ENCODE data around the gene AKAP3.

The AKAP3 gene

DNA sequence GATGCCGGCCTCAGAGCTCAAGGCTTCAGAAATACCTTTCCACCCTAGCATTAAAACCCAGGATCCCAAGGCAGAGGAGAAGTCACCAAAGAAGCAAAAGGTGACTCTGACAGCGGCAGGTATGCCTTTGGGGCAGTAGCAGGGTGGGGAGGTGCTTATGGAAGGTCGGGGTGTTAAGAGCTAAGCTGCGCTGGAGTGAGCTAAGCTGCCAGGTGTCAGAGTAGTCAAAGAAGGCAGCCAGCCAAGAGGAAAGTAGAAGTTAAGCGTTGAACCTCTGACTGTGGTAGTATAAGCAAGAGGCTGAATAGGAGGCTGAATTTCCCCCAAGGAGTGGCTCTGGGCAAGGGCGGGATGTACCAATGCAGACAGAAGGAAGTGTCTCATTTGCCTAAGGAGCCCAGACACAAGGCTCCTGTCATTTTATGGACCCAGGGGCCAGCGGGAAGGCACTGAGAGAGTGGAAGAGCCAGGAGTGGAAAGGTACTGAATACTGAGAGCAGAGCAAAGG lies 57.6 kb downstream of the AKAP3 start:
- DNase-seq: no peak

- no peak for DNase-seq
These were observed 58.9 kb downstream of the AKAP3 start for GRCh38 chr12:4589941-4590340.

- DNase-seq: no peak
These were observed 59.9 kb downstream of the AKAP3 start for GRCh38 chr12:4588916-4589315.

GRCh38 chr12:4587108-4587507 lies 61.7 kb downstream of the AKAP3 start:
- DNase-seq: no peak

DNA sequence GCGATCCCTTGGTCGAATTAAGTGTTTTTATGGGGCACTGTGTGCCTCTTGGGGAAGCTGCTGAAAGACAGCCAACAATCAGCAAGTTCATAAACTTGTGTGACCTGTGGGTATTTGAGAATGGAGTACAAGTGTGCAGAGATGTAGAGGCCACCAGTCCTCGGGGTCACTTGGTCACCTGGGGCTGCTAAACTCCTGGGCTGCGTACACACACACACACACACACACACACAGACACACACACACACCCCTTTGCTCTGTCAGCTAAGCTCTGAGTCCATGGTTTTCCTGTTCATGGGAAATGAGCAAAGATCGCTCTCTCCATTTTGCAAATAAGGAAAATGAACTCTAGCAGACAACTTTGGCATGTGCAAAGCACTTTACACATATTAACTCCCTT lies 62.4 kb downstream of the AKAP3 start:
- no peak for DNase-seq

GRCh38 chr12:4584896-4585295 lies 64.0 kb downstream of the AKAP3 start:
- no peak for DNase-seq

DNA sequence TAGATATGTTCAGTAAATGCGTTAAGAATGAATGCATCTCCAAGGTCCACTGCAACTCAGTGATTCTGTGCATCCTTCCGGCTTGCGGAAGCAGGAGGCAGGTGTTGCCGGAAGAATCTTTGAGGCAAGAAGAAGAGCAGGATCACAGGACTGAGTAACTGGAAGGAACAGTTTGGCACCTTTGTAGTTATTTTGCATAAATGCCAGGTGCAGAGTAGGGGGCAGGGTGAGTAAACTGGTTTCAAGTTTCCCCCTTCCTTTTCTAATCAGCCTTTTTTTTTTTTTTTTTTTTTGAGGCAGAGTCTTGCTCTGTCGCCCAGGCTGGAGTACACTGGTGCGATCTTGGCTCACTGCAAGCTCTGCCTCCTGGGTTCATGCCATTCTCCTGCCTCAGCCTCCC lies 64.6 kb downstream of the AKAP3 start:
- DNase-seq: no peak

- DNase-seq: no peak
These were observed 68.6 kb downstream of the AKAP3 start for GRCh38 chr12:4580281-4580688.

- DNase-seq: peak; percentile 50
These were observed 69.3 kb downstream of the AKAP3 start for GRCh38 chr12:4579305-4580102.

- DNase-seq: no peak
These were observed 76.2 kb downstream of the AKAP3 start for GRCh38 chr12:4572680-4573079.

GRCh38 chr12:4569261-4569660 lies 79.6 kb downstream of the AKAP3 start:
- DNase-seq: no peak

GRCh38 chr12:4567073-4567881 lies 81.6 kb downstream of the AKAP3 start:
- DNase-seq: no peak

DNA sequence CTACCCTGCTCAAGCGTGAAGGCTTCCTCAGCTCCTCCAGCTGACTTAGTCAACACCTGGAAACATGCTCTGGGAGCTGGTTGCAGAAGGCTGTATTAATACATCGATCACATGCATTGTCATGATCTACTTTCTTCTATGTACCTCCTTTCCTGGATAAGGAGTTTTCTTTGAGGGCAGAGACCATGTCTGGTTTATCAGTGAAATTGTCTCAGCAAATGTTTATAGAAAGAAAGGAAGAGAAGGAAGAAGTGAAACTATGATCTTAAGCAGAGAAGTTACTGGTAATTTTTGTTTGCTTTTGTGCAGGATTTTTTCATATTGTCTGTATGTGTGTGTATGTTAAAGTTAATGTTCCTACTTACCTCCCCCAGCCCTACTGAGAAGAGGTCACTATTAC lies 82.4 kb downstream of the AKAP3 start:
- DNase-seq: no peak

Data from NCI-H69 (cell line).